AG09309 (cell line): Measurements from ENCODE around the gene TCERG1L.

Source experiments
- DNase-seq: peaks from one replicate; pipeline ENCODE4 v3.0.0-alpha.2; 2010; ENCODE audit warnings: low read depth
- H3K4me3 ChIP-seq: 2 replicates; pipeline ENCODE4 v1.5.1; 2011; ENCODE audit warnings: mild to moderate bottlenecking, low read depth, low read length, moderate library complexity; ENCODE audit not compliant: control insufficient read depth
- CTCF ChIP-seq: IDR thresholded peaks from 2 replicates; pipeline ENCODE4 v1.5.1; 2011; ENCODE audit warnings: mild to moderate bottlenecking, low read depth, low read length, inconsistent platforms; ENCODE audit not compliant: insufficient read depth, control insufficient read depth; ENCODE audit errors: missing control alignments

Gene TCERG1L

GRCh38 chr10:131043039-131043691 lies 268.4 kb downstream of the TCERG1L start:
- TF ChIP-seq CTCF = no peak
- H3K4me3 ChIP-seq = no peak overlapping the region
- DNase-seq = no peak
